Superior temporal gyrus (tissue), 1 donor: ENCODE results near the gene GZMH.
"Not testable (repeated sequence)": the region's sequence is repeated elsewhere in the genome, so short reads cannot be mapped to it uniquely, and the experiment has no call there.

Source experiments
- DNase-seq: peaks from one replicate; pipeline ENCODE4 v3.0.0-alpha.2; 2016; ENCODE audit errors: extremely low spot score

Gene GZMH, protein sequence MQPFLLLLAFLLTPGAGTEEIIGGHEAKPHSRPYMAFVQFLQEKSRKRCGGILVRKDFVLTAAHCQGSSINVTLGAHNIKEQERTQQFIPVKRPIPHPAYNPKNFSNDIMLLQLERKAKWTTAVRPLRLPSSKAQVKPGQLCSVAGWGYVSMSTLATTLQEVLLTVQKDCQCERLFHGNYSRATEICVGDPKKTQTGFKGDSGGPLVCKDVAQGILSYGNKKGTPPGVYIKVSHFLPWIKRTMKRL

GRCh38 chr14:24609655-24610344 is at the start of gene GZMH:
GZMH (minus strand) TSS chr14:24609685; CDS start chr14:24609613, 72 bp downstream.
- no peak for DNase-seq

- DNase-seq, result not testable (repeated sequence)
These were observed 38.9 kb upstream of the GZMH start for GRCh38 chr14:24648361-24648760.

DNA sequence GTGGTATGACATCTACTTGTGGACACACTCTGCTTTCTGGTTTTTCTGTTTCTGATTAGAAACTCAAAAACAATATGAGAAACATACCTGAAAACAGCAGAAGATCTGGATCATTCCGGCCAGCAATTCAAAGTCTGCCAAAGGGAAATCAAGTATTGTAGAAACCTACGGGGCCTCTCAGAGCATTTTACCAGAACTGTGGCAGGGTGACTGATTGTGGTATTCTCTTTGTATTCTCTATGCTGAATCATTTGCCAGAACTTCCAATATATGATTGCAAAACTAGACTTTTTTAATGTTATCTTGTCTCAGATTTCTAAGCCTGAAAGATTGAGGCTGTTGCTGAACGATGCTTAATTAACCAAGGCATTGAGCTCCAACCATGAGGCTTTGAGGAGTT is 30.4 kb upstream of the GZMH start:
- no peak for DNase-seq

GRCh38 chr14:24639270-24639669 is 29.8 kb upstream of the GZMH start:
- DNase-seq, result no peak

DNA sequence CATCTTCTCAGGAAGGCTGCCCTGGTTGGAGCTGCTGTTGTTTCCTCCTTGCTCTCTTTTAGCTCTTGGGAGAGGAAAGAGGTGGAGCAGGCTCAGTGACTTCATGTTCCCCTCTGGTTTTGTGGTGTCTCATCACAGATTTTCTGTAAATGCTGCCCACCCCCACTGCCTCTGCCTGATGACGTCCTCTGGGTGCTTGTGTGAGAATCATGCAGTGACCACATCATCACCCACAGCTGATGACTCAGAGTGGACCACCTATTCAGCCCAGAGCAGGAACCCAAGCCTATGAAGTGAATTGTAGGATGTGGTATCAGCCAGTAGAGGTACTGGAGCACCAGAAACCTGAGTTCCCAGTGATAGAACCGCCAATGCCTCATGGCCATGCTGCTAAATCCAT is 24.7 kb upstream of the GZMH start, which contains the start of gene GZMB:
GZMB (minus strand) TSS at position 33 of the 400 bp plus-strand sequence; CDS start at position 3, 30 bp downstream.
- no peak for DNase-seq

DNA sequence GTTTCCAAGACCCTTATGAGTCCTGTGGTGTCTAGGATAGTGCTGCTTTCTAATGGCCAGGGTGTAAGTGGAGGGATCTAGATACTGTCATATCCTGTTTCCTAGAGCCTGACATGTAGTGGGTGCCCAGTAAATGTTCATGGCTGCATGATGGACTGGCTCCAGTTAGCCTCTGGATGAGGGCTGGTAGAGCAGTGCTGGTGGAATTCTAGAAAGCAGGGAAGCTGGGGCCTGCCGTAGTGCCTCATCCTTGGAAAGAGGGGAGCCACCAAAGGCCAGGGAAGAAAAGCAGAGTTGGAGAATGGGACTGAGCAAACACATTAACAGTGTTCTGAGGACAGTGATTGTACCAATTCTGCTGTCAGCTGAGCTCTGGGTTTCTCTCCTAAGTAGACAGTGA is 23.9 kb upstream of the GZMH start:
- no peak for DNase-seq

- DNase-seq, result no peak
These were observed 23.3 kb upstream of the GZMH start for GRCh38 chr14:24632761-24633160.

- DNase-seq, result no peak
These were observed 22.9 kb upstream of the GZMH start for GRCh38 chr14:24632336-24632735.

GRCh38 chr14:24631749-24632335 is 22.4 kb upstream of the GZMH start:
- no peak for DNase-seq

DNA sequence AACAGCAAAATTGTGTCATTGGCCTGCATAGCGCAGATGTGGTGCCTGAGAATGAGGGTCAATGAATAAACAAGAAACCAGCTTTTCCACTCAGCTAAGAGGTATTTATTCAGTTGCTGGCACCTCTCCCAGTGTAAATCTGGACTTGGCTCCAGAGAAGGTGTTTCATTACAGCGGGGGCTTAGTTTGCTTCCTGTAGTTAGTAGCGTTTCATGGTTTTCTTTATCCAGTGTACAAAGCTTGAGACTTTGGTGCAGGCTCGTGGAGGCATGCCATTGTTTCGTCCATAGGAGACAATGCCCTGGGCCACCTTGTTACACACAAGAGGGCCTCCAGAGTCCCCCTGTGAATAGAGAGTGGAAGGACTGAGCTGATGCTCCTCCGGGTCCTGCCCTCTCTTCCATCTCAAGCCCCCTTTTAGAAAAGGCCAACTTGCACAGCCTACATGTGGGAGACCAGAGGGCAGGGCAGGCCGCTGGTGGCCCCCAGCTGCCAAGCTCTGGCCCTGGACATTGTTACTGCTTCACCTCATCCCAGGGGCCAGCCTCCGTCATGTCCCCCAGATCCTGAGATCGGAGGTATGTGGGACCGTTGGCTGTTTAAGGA is 21.5 kb upstream of the GZMH start:
- peak; percentile 25 for DNase-seq

DNA sequence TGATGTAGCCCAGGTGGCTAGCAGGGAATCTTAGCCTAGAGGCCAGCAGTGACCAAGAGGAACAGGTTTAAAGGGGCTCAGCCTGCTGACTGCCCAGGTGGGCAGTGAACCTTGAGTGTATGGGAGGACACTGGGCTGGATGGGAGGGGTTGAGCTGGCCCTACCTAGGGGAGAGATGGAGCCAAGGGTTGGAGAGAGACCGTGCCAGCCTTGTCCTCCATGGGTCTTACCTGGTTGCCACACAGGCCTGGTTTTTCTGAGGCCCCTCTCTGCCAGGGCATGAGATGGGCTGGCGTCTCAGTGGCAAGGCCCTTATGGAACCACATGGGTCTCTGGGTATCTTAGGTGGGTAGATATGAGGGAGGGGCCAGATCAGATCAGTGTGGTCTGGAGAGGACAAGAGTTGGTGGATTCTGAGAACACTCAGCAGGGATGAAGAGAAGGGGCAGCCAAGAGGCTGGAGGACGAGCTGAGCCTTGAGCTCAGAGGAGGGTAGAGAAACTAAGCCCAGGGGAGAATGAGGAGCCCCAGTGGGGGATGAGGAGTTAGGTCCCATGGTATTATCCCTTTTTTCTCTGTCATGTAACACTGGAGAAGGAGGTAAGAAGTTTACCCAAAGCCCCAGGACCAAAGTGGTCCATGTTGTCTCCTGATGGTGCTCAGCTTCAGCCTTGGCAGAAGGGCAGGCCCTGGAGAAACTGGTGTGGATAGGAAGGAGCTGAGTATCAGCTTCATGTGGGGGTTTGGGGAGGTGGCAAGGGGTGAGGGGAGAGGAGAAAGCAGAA is 20.8 kb upstream of the GZMH start:
- no peak for DNase-seq

- DNase-seq, result no peak
These were observed 20.0 kb upstream of the GZMH start for GRCh38 chr14:24629521-24629920.

DNA sequence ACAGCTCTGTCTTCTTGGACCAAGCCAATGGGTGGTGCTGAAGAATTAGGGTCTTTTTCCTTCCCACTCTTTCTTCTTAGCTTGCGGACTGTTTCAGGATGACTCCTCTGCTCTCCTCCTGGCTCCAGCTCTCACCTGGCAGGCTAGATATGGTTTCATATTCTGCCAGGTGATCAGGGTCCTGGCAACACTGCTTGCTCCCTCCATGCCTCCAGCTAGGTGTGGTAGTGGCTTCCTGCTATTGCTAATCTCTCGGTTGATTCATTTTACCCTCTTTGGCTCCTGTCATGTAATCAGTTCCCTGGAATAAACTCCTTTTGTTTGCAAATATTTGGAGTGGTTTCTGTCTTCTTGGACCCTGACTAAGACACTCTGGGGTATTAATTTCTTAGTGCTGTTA is 4.3 kb upstream of the GZMH start:
- no peak for DNase-seq

DNA sequence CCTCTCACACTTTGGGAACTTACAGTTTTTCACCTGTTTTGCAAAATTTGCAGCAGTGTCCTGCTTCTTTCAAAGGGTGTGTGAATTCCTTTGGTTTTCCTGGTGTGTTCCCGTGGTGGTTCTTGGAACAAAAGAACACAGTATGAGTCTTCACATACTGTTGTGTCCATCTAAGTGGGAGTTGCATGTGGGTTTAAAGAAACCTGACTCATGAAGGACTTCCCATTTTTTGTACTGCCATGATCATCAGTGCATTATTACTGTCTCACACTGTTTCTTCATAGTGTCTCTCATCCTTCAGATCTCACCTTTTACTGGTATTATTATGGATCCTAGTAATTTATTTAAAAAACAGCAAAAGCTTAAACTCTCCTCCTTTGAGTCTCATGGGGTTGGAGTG is 3.8 kb upstream of the GZMH start:
- DNase-seq, result no peak

DNA sequence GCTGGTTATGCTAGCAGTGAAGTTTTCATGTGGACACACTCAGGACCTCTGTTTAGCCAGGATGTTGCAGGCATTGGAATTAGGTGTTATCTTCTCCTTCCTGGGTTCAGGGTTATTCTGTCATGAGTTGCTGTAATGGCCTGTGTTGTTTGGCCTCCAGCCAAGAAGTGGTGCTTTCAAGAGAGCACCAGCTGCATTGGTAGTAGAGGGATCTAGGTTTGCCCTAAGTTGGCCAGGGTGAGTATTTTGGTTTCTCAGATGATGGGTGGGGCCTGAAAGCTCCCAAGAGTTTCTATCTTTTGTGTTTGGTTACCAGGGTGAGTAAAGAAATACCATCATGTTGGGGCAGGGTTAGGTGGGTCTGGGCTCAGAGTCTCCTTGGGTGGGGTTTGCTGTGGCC is 2.7 kb upstream of the GZMH start:
- DNase-seq, result no peak

- no peak for DNase-seq
These were observed 1.6 kb downstream of the GZMH start for GRCh38 chr14:24607635-24608514.

- no peak for DNase-seq
These were observed 2.4 kb downstream of the GZMH start for GRCh38 chr14:24607081-24607480.

DNA sequence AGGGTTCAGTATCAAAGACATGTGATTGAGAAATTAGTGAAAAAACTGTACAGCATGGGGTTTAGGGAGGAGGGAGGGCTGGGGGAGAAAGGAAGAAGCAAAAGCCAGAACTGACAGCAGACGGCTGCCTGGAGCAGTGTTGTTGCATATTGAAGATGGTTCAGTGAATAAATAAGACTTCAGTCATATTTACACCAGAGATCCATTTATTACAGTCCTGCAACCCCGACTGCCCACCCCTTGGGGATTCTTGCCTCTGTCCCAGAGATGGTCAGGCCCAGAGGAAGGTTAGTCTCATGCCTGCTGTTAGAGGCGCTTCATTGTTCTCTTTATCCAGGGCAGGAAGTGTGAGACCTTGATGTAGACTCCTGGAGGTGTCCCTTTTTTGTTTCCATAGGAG is 3.2 kb downstream of the GZMH start:
- no peak for DNase-seq

DNA sequence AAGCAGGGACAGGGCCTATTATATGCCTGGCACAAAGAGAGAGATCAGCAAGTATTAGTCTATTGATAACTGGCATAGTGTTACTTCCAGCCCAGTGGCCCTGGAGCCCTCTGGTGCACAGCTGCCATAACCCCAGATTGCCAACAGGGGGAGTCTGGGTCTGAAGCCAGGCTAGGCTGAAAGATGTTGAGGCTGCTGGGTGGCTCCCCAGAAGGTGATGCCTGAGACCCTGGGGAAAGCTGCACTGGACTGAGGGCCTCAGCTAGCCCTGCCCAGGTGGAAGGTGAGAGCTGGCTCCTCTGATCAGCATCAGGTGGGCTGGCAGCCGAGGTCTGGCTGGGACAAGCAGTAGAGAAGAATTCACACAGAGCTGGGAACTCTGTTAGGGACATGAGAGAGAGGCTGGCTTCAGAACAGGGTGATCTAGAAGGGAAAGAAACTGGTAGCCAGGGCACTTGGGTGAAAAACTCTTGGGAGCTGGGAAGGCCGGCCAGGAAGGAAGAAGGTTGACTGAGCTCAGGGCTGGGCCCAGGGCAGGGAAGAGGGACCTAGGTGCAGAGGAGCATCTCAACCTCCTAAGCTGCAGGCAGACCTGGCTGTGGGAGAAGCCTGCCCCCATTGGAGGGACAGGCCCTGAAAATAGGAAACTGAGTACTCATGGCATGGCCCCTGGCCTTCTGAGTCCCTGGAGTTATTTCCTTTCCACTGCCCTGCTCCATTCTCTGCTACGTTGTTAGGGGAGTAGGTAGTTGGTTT is 3.9 kb downstream of the GZMH start:
- DNase-seq, result no peak

- DNase-seq, result no peak
These were observed 12.1 kb downstream of the GZMH start for GRCh38 chr14:24597403-24597802.
